HepG2 (cell line): ENCODE results near the gene KCNK7. TPM values are rescaled to one million over a fixed set of nuclear protein-coding genes. Genes with fewer than 3 reads are reported as not detected.

Experiments used
- ATAC-seq: fragments of 200-7000 bp; cut with Tn5 transposase; 3 replicates; pipeline ENCODE4 v1.9.1; 2020; ENCODE audit warnings: mild to moderate bottlenecking, moderate library complexity
- BruUV-seq: library from RNA; stranded (reverse); fragments of 400-500 nt; replicated peaks from 2 replicates; lab custom pipeline; 2021; lab: Mats Ljungman, UMichigan
- CTCF ChIA-PET: fragments of 300-600 bp; formaldehyde crosslinking; extraction: SDS; loops from one replicate; lab custom pipeline; 2021; ENCODE audit warnings: low total read pairs, inconsistent platforms, low intra/inter-chr PET ratio; lab: Yijun Ruan, JAX
- POLR2A ChIA-PET: fragments of 350-600 bp; sonication (Branson Sonifier 250); formaldehyde crosslinking; loops from one replicate; lab custom pipeline; 2020; ENCODE audit warnings: antibody characterized with exemption, inconsistent platforms; lab: Yijun Ruan, JAX
- DNase-seq: peaks from one replicate; pipeline ENCODE4 v3.0.0-alpha.2; 2015; ENCODE audit warnings: low spot score
- FAIRE-seq: peaks from 3 replicates; lab custom pipeline; 2011; peaks lifted over from hg19 to GRCh38; lab: Jason Lieb, UNC
- H2AFZ ChIP-seq: one replicate; pipeline ENCODE4 v1.6.1; 2011; ENCODE audit warnings: low read length, inconsistent platforms
- H3K27ac ChIP-seq: fragments of 300-600 bp; 3 replicates; pipeline ENCODE4 v1.8.0; 2011; ENCODE audit warnings: mixed run types, mild to moderate bottlenecking, mixed read lengths, low read length, inconsistent platforms; ENCODE audit not compliant: insufficient read depth; ENCODE audit errors: extremely low read length
- H3K27me3 ChIP-seq, 2 experiments: fragments of 200-600 bp in 1 of 2; 2 replicates in 1 of 2; 3 replicates in 1 of 2; pipeline versions ENCODE4 v1.6.0 to v1.8.0; 2011; ENCODE audit warnings: low read length in 2 of 2, mild to moderate bottlenecking in 2 of 2, moderate library complexity in 2 of 2, inconsistent platforms in 1 of 2; ENCODE audit not compliant: insufficient read depth in 2 of 2, control insufficient read depth in 1 of 2
- H3K36me3 ChIP-seq, 2 experiments: fragments of 200-600 bp in 1 of 2; replicated peaks in 1 of 2; 2 replicates in 1 of 2; 3 replicates in 1 of 2; pipeline versions ENCODE4 v1.5.1 to v1.8.0; 2011; ENCODE audit warnings: low read length in 2 of 2, inconsistent platforms in 1 of 2; ENCODE audit not compliant: insufficient read depth in 2 of 2, control insufficient read depth in 1 of 2
- H3K4me1 ChIP-seq: 2 replicates; pipeline ENCODE4 v1.5.1; 2012; ENCODE audit warnings: low read length, inconsistent platforms; ENCODE audit not compliant: insufficient read depth
- H3K4me2 ChIP-seq: 2 replicates; pipeline ENCODE4 v1.6.0; 2011; ENCODE audit warnings: low read depth, low read length, inconsistent platforms
- H3K4me3 ChIP-seq, 3 experiments: fragments of 200-600 bp in 1 of 3; sonication (generic), shearing (Covaris generic) in 1 of 3; replicated peaks in 1 of 3; 2 replicates each; pipeline ENCODE4 v1.5.1; 2011 to 2016; ENCODE audit warnings: low read length in 3 of 3, inconsistent platforms in 2 of 3, low read depth in 2 of 3, mild to moderate bottlenecking in 2 of 3, control low read depth in 1 of 3, mixed read lengths in 1 of 3; ENCODE audit not compliant: insufficient read depth in 1 of 3
- H3K79me2 ChIP-seq: one replicate; pipeline ENCODE4 v1.6.1; 2011; ENCODE audit warnings: low read length, inconsistent platforms; ENCODE audit not compliant: insufficient read depth
- H3K9ac ChIP-seq: 2 replicates; pipeline ENCODE4 v1.6.0; 2011; ENCODE audit warnings: mild to moderate bottlenecking, low read depth, low read length, inconsistent platforms; ENCODE audit not compliant: insufficient read depth
- H3K9me3 ChIP-seq: 2 replicates; pipeline ENCODE4 v1.5.1; 2012; ENCODE audit warnings: mild to moderate bottlenecking, low read length
- H4K20me1 ChIP-seq: 2 replicates; pipeline ENCODE4 v1.6.0; 2011; ENCODE audit warnings: inconsistent platforms, mild to moderate bottlenecking, low read length, moderate library complexity; ENCODE audit not compliant: insufficient read depth
- AGO2 ChIP-seq: fragments of 200-400 bp; formaldehyde crosslinking; optimal IDR thresholded peaks from 2 replicates; pipeline ENCODE3; 2017; ENCODE audit warnings: mild to moderate bottlenecking, low read depth, low read length, moderate library complexity
- HDAC6 ChIP-seq: fragments of 200-600 bp; sonication (generic); IDR thresholded peaks from 2 replicates; pipeline ENCODE4 v1.7.0; 2017; ENCODE audit warnings: mild to moderate bottlenecking, antibody characterized with exemption, low read length, low read depth
- HMG20B ChIP-seq: conservative IDR thresholded peaks from 2 replicates; pipeline ENCODE4 v1.6.1; 2016; ENCODE audit warnings: missing genetic modification reagents, missing compliant biosample characterization
- POLR2A ChIP-seq, 2 experiments: IDR thresholded peaks; 2 replicates each; pipeline ENCODE4 v1.6.1; 2011; ENCODE audit warnings: low read depth in 2 of 2, low read length in 2 of 2, mild to moderate bottlenecking in 1 of 2, moderate library complexity in 1 of 2; ENCODE audit not compliant: insufficient read depth in 1 of 2
- RBFOX2 ChIP-seq: fragments of 200-400 bp; formaldehyde crosslinking; IDR thresholded peaks from 2 replicates; pipeline ENCODE4 v1.6.1; 2017; ENCODE audit warnings: low read depth, mild to moderate bottlenecking, low read length
- RBM22 ChIP-seq: fragments of 200-400 bp; formaldehyde crosslinking; optimal IDR thresholded peaks from 2 replicates; pipeline ENCODE3; 2017; ENCODE audit warnings: mild to moderate bottlenecking, low read length, moderate library complexity
- TEAD3 ChIP-seq: optimal IDR thresholded peaks from 2 replicates; pipeline ENCODE3; 2016; ENCODE audit warnings: borderline replicate concordance
- ZBTB8A ChIP-seq: sonication (generic); formaldehyde crosslinking; IDR thresholded peaks from 2 replicates; pipeline ENCODE4 v1.4.0; 2020; ENCODE audit warnings: mild to moderate bottlenecking, low read depth, missing genetic modification reagents, borderline replicate concordance
- WGBS: methylation state at CpG from one replicate; pipeline ENCODE4 v1.1.6; 2017; ENCODE audit warnings: low lambda C conversion rate; 5-methylcytosine and 5-hydroxymethylcytosine counted together
- in situ Hi-C: cut with HindIII; loops from 2 replicates; pipeline ENCODE4 v1.10.0; 2017; ENCODE audit warnings: low pct_unique_long_range_greater_than_20kb; ENCODE audit not compliant: extremely low pct_ligation_motif_present
- intact Hi-C: fragments of 100-400 bp; cut with micrococcal nuclease; formaldehyde crosslinking; loops from one replicate; pipeline ENCODE4 v1.10.0; 2022; ENCODE audit not compliant: unreplicated experiment
- polyA plus RNA-seq, 8 experiments: library from polyadenylated mRNA; depleted of rRNA in 3 of 8; stranded (reverse) in 7 of 8; unstranded in 1 of 8; fragments of >200 nt; fragmentation: Illumina TruSeq in 4 of 8; extraction: Trizol in 4 of 8; gene quantifications; 2 replicates each; pipeline versions ENCODE4 v1.2.1 to v1.2.3, GENCODE V29; 2011 to 2016; ENCODE audit warnings: low read depth in 4 of 8, missing spikeins in 1 of 8, mixed read lengths in 1 of 8; ENCODE audit not compliant: insufficient read depth in 1 of 8
- total RNA-seq, 5 experiments: library from RNA; depleted of rRNA; stranded (reverse); fragments of >200 nt; fragmentation: Illumina TruSeq; extraction: Trizol; gene quantifications; 2 replicates each; pipeline ENCODE4 v1.2.3, GENCODE V29; 2016; ENCODE audit warnings: low read depth in 1 of 5
- TF ChIP-seq, protein P1 (sequence below): IDR thresholded peaks from 2 replicates; pipeline ENCODE4 v1.6.1; 2012; ENCODE audit warnings: low read depth, low read length, improper control_type of control experiment
- TF ChIP-seq, protein P2 (sequence below): sonication (generic); formaldehyde crosslinking; IDR thresholded peaks from 2 replicates; pipeline ENCODE4 v1.5.1; 2020; ENCODE audit warnings: mild to moderate bottlenecking, missing genetic modification reagents, borderline replicate concordance
- TF ChIP-seq, protein P3 (sequence below): sonication (generic); formaldehyde crosslinking; IDR thresholded peaks from 2 replicates; pipeline ENCODE4 v1.4.0; 2020; ENCODE audit warnings: mild to moderate bottlenecking, missing genetic modification reagents
- TF ChIP-seq, protein P4 (sequence below): sonication (generic); formaldehyde crosslinking; IDR thresholded peaks from 2 replicates; pipeline ENCODE4 v1.5.1; 2020; ENCODE audit warnings: missing genetic modification reagents, mild to moderate bottlenecking, borderline replicate concordance

The KCNK7 gene
- total and polyA plus RNA-seq, 2 of the 13 experiments (the other 11 are each of a cell fraction or from before 2014, with no cell fraction given) = 0.11 TPM; not detected in 1

DNA sequence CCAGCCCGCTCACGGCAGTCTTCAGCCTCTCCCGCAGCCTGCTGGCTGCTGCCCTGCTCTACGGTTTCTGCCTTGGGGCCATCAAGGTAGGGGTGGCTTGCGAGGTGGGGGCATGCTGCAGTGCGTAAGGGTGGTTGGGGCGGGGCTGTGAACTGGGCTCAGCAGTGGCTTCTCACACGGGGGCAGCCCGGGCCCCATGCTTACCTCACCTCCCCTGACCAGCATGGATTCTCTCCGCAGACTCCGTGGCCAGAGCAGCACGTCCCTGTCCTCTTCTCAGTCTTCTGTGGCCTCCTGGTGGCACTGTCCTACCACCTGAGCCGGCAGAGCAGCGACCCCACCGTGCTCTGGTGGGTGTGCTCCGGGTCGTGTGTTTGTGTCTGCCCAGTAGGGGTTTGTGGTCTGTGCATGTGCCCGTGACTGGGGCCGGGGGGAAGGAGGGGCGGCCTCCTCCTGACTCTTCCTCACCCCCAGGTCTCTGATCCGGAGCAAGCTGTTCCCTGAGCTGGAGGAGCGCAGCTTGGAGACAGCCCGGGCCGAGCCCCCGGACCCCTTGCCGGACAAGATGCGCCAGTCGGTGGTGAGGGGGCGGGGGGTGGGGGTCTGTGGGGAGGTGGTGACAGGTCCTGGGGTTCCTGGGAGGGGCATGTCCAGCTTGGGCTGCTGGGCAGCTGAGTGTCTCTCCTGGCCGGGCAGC, 29.5 kb upstream of the KCNK7 start (continued):
- TF ChIP-seq, protein P1, sequence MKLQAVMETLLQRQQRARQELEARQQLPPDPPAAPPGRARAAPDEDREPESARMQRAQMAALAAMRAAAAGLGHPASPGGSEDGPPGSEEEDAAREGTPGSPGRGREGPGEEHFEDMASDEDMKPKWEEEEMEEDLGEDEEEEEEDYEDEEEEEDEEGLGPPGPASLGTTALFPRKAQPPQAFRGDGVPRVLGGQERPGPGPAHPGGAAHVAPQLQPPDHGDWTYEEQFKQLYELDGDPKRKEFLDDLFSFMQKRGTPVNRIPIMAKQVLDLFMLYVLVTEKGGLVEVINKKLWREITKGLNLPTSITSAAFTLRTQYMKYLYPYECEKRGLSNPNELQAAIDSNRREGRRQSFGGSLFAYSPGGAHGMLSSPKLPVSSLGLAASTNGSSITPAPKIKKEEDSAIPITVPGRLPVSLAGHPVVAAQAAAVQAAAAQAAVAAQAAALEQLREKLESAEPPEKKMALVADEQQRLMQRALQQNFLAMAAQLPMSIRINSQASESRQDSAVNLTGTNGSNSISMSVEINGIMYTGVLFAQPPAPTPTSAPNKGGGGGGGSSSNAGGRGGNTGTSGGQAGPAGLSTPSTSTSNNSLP = no peak
- TF ChIP-seq TEAD3 (CRISPR knock-in tag) = no peak
- no peak for TF ChIP-seq HDAC6
- no peak for TF ChIP-seq RBM22
- TF ChIP-seq ZBTB8A (CRISPR knock-in tag) = no peak
- no peak for TF ChIP-seq HMG20B (CRISPR knock-in tag)
- TF ChIP-seq, protein P2, sequence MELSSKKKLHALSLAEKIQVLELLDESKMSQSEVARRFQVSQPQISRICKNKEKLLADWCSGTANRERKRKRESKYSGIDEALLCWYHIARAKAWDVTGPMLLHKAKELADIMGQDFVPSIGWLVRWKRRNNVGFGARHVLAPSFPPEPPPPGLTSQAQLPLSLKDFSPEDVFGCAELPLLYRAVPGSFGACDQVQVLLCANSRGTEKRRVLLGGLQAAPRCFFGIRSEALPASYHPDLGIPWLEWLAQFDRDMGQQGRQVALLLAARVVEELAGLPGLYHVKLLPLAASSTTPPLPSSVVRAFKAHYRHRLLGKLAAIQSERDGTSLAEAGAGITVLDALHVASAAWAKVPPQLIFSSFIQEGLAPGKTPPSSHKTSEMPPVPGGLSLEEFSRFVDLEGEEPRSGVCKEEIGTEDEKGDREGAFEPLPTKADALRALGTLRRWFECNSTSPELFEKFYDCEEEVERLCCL (CRISPR knock-in tag) = no peak

DNA sequence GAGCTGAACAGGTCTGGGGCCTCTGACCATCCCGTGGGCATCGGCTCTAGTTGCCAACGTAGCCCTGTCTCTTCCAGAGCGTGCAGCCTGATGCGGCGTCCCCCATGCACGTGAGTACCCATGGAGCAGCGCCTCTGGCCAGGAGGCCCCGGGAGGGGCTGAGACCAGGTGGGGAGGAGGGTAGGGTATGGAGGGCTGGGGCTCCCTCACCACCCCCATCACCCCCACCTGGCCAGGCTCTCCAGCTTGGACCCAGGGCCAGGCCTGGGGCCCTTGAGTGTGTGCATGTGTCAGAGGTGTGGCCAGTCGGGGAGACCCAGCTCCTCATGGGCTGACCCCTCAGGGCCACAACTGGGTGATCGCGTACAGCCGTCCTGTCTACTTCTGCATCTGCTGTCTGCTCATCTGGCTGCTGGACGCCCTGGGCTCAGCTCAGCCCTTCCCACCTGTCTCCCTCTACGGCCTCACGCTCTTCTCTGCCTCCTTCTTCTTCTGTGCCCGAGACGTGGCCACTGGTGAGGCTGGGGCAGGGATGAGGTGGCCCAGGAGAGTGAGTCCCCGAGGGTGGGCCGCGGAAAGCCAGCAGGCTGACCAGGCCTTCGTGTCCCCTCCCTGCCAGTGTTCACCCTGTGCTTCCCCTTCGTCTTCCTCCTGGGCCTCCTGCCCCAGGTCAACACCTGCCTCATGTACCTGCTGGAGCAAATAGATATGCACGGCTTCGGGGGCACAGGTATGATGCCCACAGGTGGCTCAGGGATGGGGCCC, 28.4 kb upstream of the KCNK7 start:
- in situ Hi-C loops = no loop called here
- no peak for DNase-seq
- TF ChIP-seq, protein P3, sequence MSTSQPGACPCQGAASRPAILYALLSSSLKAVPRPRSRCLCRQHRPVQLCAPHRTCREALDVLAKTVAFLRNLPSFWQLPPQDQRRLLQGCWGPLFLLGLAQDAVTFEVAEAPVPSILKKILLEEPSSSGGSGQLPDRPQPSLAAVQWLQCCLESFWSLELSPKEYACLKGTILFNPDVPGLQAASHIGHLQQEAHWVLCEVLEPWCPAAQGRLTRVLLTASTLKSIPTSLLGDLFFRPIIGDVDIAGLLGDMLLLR (CRISPR knock-in tag) = no peak
- TF ChIP-seq POLR2A (IDR thresholded peaks at IDR 0.05; ENCODE audit: insufficient read depth in 1 of 2, low read depth in 2 of 2, low read length in 2 of 2) = 0 out of 4 replicates have a peak, but pooled peaks of 1 of the 2 experiments have one; percentile 5
- TF ChIP-seq AGO2 = peak; percentile 70
- TF ChIP-seq, protein P4, sequence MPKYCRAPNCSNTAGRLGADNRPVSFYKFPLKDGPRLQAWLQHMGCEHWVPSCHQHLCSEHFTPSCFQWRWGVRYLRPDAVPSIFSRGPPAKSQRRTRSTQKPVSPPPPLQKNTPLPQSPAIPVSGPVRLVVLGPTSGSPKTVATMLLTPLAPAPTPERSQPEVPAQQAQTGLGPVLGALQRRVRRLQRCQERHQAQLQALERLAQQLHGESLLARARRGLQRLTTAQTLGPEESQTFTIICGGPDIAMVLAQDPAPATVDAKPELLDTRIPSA = no peak
- peak; percentile 50; the same call in 1 of the 2 replicates for TF ChIP-seq RBFOX2
- TF ChIP-seq, all 625 proteins: peak for 3
- Histone ChIP-seq H3K4me2 (no peak overlapping the region), H3K27me3 (no peaks in the 10 kb centered on the region), H3K4me1 (peaks cover 6% of the 10 kb centered on the region; the same call in 1 of the 2 replicates), H3K79me2 (peaks cover 3% of the 10 kb centered on the region), H2AFZ (no peak overlapping the region), H4K20me1 (no peaks in the 10 kb centered on the region), H3K4me3 (no peak overlapping the region), H3K36me3 (peaks cover 32 to 75% of the 10 kb centered on the region in 2 experiments), H3K9ac (no peak overlapping the region), H3K27ac (no peak overlapping the region), H3K9me3 (no peaks in the 10 kb centered on the region)
- ChIA-PET POLR2A (interaction anchor here (0.8 kb wide), 1 partner anchor 14 kb away, joined by 3 read pairs; no protein-coding TSS in a partner anchor), CTCF (no interaction called here)
- no TSS peak for BruUV-seq
- ATAC-seq (no peak), FAIRE-seq (no peak)
- intact Hi-C loops = no loop called here
- WGBS = 96% methylated on average over 17 of the region's 25 CpGs
